ENCODE measurements around the gene TMC5.

GRCh38 chr16:19482291-19482690 is 64.6 kb downstream of the TMC5 start:
- no peak for TF ChIP-seq CTCF (IDR thresholded peaks at IDR 0.05)
- TF ChIP-seq EZH2 (IDR thresholded peaks at IDR 0.05): no peak

Measured in neural progenitor cell (in vitro differentiated cells).